Esophagus squamous epithelium (tissue), 4 donors: Measurements from ENCODE around the gene ADGRG3.

ENCODE experiments used
- POLR2A ChIP-seq, 4 donors: fragments of 450-650 bp; IDR thresholded peaks; one replicate each; pipeline ENCODE4 v1.6.1; 2017; ENCODE audit warnings: antibody characterized with exemption in 4 of 4, mild to moderate bottlenecking in 4 of 4, moderate library complexity in 3 of 4
- TF ChIP-seq, protein P1 (sequence below), 6 experiments: fragments of 450-650 bp in 4 of 6; fragments of 200-600 bp in 2 of 6; sonication (generic) in 2 of 6; IDR thresholded peaks; one replicate each; pipeline ENCODE4 v1.5.1; 2016 to 2019; ENCODE audit warnings: antibody characterized with exemption in 6 of 6, mild to moderate bottlenecking in 4 of 6, moderate library complexity in 4 of 6

DNA sequence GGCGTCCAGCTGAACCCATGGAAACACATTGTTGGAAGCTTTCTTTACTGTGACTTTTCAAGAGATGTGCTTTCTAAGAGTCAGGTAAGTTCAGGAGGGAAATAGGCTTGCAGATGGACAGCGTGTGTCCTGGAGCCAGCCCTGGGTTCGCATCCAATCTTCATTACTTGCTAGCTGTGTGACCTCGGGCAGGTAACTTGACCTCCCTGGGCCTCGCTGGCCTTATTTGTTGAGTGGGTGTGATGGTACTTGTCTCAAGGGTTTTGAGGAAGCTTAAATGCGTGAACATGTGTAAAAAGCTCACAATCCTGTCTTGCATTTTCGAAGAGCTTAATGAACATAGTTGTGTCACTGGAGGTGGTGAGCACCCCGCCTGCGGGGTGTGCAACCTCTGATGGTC lies 27.9 kb upstream of the ADGRG3 start:
- TF ChIP-seq, protein P1, sequence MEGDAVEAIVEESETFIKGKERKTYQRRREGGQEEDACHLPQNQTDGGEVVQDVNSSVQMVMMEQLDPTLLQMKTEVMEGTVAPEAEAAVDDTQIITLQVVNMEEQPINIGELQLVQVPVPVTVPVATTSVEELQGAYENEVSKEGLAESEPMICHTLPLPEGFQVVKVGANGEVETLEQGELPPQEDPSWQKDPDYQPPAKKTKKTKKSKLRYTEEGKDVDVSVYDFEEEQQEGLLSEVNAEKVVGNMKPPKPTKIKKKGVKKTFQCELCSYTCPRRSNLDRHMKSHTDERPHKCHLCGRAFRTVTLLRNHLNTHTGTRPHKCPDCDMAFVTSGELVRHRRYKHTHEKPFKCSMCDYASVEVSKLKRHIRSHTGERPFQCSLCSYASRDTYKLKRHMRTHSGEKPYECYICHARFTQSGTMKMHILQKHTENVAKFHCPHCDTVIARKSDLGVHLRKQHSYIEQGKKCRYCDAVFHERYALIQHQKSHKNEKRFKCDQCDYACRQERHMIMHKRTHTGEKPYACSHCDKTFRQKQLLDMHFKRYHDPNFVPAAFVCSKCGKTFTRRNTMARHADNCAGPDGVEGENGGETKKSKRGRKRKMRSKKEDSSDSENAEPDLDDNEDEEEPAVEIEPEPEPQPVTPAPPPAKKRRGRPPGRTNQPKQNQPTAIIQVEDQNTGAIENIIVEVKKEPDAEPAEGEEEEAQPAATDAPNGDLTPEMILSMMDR (IDR thresholded peaks at IDR 0.05), result no peak
- TF ChIP-seq POLR2A (IDR thresholded peaks at IDR 0.05), result no peak
